Prostate gland (tissue), 2 donors: ENCODE measurements around the gene C1orf87.

Source experiments
- CTCF ChIP-seq, 4 experiments: fragments of 200-600 bp in 2 of 4; fragments of 450-650 bp in 2 of 4; sonication (generic) in 2 of 4; IDR thresholded peaks; 1 replicate in 3 of 4; 2 replicates in 1 of 4; pipeline ENCODE4 v1.5.1; 2016 to 2019; ENCODE audit warnings: antibody characterized with exemption in 4 of 4, mild to moderate bottlenecking in 2 of 4, moderate library complexity in 2 of 4
- POLR2A ChIP-seq: fragments of 450-650 bp; IDR thresholded peaks from one replicate; pipeline ENCODE4 v1.6.1; 2016; ENCODE audit warnings: antibody characterized with exemption, mild to moderate bottlenecking
- POLR2AphosphoS5 ChIP-seq: sonication (generic); formaldehyde crosslinking; IDR thresholded peaks from one replicate; pipeline ENCODE4 v1.6.1; 2017; ENCODE audit warnings: antibody characterized with exemption

- TF ChIP-seq POLR2A (no peak), CTCF (IDR thresholded peaks at IDR 0.05) (no peak), POLR2AphosphoS5 (no peak)
These were observed 37.5 kb upstream of the C1orf87 start for GRCh38 chr1:60111118-60111517.
